HG03469 (cell line): ENCODE data around the gene ZMAT5.

Source experiments
- ATAC-seq: cut with Tn5 transposase; IDR thresholded peaks from one replicate; pipeline ENCODE4 v1.9.1; 2021; ENCODE audit warnings: mild to moderate bottlenecking, moderate library complexity, moderate number of reproducible peaks; ENCODE audit not compliant: unreplicated experiment

Gene ZMAT5

GRCh38 chr22:29693671-29694070 lies 73.1 kb downstream of the ZMAT5 start:
- no peak for ATAC-seq

GRCh38 chr22:29693161-29693560 lies 73.6 kb downstream of the ZMAT5 start:
- no peak for ATAC-seq

GRCh38 chr22:29692327-29692640 lies 74.5 kb downstream of the ZMAT5 start:
- no peak for ATAC-seq

- ATAC-seq = no peak
Observed at GRCh38 chr22:29691636-29692326, 75.0 kb downstream of the ZMAT5 start.

GRCh38 chr22:29690476-29690875 lies 76.3 kb downstream of the ZMAT5 start:
- no peak for ATAC-seq

- no peak for ATAC-seq
Observed at GRCh38 chr22:29689880-29690213, 77.0 kb downstream of the ZMAT5 start.

GRCh38 chr22:29689206-29689879 lies 77.5 kb downstream of the ZMAT5 start:
- ATAC-seq = no peak

- no peak for ATAC-seq
Observed at GRCh38 chr22:29684244-29684643, 82.6 kb downstream of the ZMAT5 start.

GRCh38 chr22:29683536-29683935 lies 83.3 kb downstream of the ZMAT5 start:
- no peak for ATAC-seq
